Activated CD8-positive, alpha-beta memory T cell treated with anti-CD3 and anti-CD28 coated beads for 36 hours (primary cell): ENCODE measurements around the gene PARD6G. TPM values are rescaled to one million over a fixed set of nuclear protein-coding genes. Genes with fewer than 3 reads are reported as not detected.
"Not testable (repeated sequence)": the region's sequence is repeated elsewhere in the genome, so short reads cannot be mapped to it uniquely, and the experiment has no call there.

ENCODE experiments used
- CTCF ChIA-PET: fragments of 350-600 bp; sonication (Branson Sonifier 250); formaldehyde crosslinking; loops from one replicate; lab custom pipeline; 2021; ENCODE audit warnings: antibody characterized with exemption; lab: Charles Lee
- POLR2A ChIA-PET: fragments of 350-600 bp; sonication (Branson Sonifier 250); formaldehyde crosslinking; loops from one replicate; lab custom pipeline; 2021; ENCODE audit warnings: antibody characterized with exemption; lab: Charles Lee
- total RNA-seq, 2 experiments: library from RNA; stranded (reverse); gene quantifications; one replicate each; pipeline ENCODE4 v1.2.3, GENCODE V29; 2021

The PARD6G gene
- under 1 TPM; 0.38 to 0.72 TPM for total RNA-seq

DNA sequence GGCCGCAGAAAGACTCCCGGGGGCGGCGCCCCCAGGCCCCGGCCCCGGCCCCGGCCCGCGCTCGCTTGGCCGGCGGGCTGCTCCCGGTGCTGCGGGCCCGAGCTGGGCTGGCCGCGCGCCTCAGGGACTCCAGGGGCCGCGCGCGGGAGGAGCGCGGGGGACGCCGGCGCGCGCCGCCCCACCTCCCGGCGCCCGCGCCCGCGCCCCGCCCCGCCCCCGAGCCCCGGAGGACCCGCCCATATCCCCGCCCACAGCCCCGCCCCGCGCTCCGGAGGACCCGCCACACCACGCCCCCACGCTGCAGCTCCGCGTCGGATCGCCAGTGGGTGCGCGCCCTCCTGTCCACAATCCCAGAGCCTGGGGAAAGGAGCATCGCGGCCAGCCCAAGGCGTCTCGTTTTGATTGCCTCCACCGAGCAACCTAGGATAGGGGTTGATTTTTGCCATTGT is at the start of gene PARD6G:
PARD6G (minus strand) TSS at position 122 of the 449 bp plus-strand sequence. CDS start 166 bp downstream, outside the sequence.
- CTCF ChIA-PET, result interaction anchor here (1.1 kb wide), 1 partner anchor 90 kb away, joined by 3 read pairs; no protein-coding TSS in a partner anchor
- POLR2A ChIA-PET, result interaction anchor here (0.6 kb wide), 1 partner anchor 243 kb away, joined by 6 read pairs; no protein-coding TSS in a partner anchor

DNA sequence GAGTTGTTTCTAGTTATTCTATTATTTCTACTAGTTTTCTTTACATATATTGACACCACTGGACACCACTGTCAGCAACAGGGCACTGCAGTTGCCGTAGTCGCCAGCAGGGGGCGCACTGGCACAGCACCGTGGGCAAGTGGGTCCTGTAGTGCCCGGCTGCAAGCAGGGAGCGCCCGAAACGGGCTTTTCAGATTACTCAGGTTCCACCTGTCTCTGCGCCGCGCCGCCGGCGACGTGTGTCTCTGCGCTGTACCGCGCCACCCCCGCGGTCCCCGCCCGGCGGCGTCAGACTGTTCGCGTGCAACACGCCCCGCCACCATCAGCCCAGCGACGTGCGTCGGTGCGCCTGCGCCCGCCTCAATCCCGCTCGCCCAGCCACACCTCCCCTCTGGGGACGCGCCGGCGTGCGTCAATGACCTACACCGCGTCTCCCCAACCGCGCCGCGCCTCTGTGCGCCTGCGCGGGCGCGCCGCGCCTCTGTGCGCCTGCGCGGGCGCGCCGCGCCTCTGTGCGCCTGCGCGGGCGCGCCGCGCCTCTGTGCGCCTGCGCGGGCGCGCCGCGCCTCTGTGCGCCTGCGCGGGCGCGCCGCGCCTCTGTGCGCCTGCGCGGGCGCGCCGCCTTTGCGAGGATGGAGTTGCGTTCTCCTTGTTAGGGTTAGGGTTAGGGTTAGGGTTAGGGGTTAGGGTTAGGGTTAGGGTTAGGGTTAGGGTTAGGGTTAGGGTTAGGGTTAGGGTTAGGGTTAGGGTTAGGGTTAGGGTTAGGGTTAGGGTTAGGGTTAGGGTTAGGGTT is 15.1 kb upstream of the PARD6G start:
- POLR2A ChIA-PET, CTCF ChIA-PET: not testable (repeated sequence)

DNA sequence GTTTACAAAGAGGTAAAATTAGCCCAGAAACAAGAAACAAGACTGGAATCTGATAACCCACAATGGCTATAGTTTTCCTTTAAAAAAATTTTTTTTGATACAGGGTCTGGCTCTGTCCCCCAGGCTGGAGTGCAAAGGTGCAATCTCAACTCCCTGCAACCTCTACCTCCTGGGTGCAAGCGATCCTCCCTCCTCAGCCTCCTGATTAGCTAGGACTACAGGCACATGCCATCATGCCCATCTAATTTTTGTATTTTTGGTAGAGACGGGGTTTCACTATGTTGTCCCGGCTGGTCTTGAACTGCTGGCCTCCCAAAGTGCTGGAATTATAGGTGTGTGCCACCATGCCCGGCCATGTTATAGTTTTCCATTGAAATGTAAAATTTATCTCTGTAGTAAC is 12.3 kb upstream of the PARD6G start:
- ChIA-PET POLR2A (no interaction called here), CTCF (interaction anchor here (1.9 to 2.1 kb wide), 2 partner anchors 89 to 100 kb away, joined by 5 read pairs; no protein-coding TSS in a partner anchor)

DNA sequence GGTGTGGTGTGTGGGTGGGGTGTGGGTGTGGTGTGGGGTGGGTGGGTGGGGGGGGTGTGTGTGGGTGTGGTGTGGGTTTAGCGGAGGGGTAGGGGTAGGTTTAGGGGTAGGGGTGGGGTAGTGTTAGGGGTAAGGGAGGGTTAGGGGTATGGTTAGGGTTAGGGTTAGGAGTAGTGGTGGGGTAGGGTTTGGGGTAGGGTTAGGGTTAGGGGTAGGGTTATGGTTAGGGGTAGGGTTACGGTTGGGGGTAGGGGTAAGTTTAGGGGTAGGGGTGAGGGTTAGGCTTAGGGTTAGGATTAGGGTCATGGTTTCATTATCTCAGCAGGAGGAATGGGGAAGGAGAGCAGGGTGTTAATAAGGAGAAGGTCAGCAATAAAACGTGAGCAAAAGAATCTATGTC is 11.3 kb upstream of the PARD6G start:
- CTCF ChIA-PET, result interaction anchor here (1.0 to 2.1 kb wide), 4 partner anchors 58 to 99 kb away, joined by 3 to 5 read pairs (median 4); no protein-coding TSS in a partner anchor

GRCh38 chr18:80257579-80258543 is 10.5 kb upstream of the PARD6G start:
- CTCF ChIA-PET, result interaction anchor here (1.0 to 3.0 kb wide), 3 partner anchors 58 to 100 kb away, joined by 3 to 24 read pairs (median 3); no protein-coding TSS in a partner anchor
- POLR2A ChIA-PET, result not testable (repeated sequence)

More for the DNA sequence above, 11.3 kb upstream of the PARD6G start:
- POLR2A ChIA-PET, result no interaction called here

DNA sequence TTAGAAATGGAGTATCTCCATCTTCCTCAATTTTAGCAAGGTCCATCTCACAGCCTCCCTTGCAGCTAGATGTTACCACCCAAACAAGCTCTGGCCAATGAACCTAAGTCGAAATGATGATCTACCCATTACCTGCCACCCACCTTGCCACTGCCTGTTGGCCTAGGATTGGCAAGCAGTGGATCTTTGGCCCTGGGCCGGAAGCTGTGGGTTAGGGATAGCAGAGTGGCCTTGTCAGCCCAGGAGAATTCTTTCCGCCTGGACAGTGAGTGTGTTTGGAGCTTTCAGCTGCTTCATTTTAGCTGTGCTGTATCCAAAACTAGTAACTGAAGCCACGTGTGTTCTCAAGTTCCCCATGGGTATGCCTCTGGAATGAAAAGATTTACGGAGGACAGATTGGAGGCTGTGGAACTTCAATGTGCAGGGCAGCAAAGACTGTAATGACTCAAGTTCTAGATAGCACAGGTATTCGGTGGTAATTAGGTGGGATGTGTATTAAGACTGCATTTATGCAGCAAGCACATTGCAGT is 7.7 kb upstream of the PARD6G start:
- ChIA-PET CTCF (interaction anchor here (3.0 kb wide), 1 partner anchor 97 kb away, joined by 24 read pairs; no protein-coding TSS in a partner anchor), POLR2A (interaction anchor here (0.5 kb wide), 1 partner anchor 96 kb away, joined by 3 read pairs; no protein-coding TSS in a partner anchor)

DNA sequence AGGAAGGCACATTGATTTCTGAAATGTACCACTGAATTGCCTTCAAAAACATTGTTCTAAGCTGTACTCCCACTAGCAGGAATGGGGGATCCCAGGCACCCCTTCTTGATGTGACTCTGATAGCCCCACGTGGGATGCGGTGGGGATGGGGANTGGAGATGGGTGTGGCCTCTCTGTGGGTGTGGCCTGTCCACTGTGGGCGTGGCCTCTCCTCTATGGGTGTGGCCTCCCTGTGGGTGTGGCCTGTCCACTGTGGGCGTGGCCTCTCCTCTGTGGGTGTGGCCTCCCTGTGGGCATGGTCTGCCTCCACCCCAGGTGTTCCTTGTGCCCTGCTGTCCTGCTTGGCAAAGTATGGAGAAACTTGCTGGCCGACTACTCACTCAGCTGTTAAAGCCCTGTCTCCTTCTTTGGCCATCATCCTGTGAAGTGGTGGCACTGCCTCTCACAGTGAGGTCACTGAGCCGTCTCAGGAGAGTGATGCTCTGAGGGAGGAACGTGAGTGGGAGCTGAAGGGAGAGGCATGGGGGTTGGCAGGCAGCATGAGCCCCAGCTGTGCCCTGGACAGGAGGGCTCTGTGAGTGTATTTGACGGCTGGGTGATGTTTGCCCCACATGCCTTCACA is 6.7 kb upstream of the PARD6G start:
- POLR2A ChIA-PET, result no interaction called here
- CTCF ChIA-PET, result no interaction called here

DNA sequence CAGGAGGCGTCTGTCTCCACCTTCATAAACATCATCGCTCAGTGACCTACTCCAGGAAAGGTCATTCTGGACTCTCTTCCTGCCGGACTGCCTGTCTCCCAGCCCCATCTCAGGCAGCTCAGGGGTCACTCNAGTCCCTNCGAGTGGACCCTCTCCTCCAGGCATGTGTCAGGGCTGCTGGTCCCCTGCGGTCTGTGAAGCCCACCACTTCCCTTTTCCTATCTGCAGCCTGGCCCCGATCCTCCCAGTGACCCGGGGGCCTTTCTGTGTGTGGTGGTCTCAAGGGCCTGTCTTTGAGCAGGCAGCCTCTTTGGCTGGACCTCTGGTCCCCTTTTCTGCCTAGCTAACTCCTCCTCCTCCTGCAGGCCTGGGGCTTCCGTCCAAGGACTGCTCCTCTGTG is 5.9 kb upstream of the PARD6G start:
- ChIA-PET CTCF (no interaction called here), POLR2A (no interaction called here)

- POLR2A ChIA-PET, result no interaction called here
- CTCF ChIA-PET, result interaction anchor here (1.7 to 2.2 kb wide), 2 partner anchors 81 to 94 kb away, joined by 5 to 6 read pairs; no protein-coding TSS in a partner anchor
Observed at GRCh38 chr18:80252136-80252535, 4.8 kb upstream of the PARD6G start.

DNA sequence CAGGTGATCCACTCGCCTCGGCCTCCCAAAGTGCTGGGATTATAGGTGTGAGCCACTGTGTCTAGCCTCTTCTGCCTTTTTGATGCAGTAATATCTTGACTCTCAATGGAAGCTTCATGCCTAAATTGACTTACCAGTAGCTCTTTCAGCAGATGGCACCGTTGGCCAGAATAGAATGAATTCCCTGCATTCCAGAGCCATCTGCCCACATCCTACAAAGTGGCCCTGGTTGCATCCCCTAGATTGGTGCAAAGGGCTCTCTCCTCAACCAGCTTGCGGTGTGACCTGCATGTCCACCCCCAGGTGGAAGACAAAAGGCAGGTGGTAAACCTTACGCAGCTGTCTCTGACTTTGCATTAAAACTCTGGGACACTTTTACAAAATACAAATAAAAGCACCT is 4.4 kb upstream of the PARD6G start:
- CTCF ChIA-PET, result interaction anchor here (1.7 to 2.2 kb wide), 2 partner anchors 81 to 94 kb away, joined by 5 to 6 read pairs; no protein-coding TSS in a partner anchor
- POLR2A ChIA-PET, result no interaction called here

GRCh38 chr18:80250740-80251364 is 3.5 kb upstream of the PARD6G start:
- POLR2A ChIA-PET, result no interaction called here
- CTCF ChIA-PET, result interaction anchor here (1.7 to 2.2 kb wide), 2 partner anchors 80 to 93 kb away, joined by 5 to 6 read pairs; no protein-coding TSS in a partner anchor

DNA sequence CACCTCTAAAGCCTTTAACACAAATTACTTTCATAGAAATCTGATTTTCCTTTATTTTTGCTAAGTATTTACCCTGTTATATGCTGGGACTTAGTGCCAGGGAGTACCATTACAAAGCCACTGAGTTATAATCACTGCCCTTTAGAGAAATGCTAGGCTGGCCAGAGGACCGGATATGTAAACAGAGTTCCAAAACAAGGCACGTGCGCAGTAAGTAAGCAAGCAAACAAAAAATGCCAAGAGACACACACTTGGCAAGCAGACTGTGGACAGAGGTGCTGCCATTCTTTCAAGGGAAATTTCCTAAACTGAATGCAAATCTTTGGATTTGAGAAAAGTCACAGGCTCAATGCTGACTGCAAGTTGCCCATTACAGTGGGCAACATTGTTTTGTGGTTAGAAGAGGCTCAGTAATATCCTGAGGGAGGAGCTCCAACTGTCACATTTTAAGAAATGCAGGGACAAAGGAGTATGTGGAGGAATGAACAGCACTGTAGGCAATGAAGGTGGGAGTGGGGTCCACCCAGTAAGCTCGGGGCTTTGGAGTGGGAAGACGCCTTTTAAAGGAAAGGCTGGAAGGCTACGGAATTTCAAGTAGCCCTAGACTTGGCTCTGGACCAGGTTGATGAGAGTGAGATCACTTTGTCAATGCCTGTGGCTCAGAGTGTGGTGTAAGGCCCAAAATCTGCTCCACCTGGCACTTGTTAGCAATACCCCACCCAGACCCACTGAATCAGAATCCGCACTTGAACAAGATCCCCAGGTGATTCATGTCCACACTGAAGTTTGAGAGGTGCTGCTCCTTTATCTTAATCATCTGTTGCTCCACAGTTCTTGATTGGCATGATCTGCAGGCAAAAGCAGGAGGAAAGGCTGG is 2.1 kb upstream of the PARD6G start:
- ChIA-PET POLR2A (no interaction called here), CTCF (no interaction called here)

DNA sequence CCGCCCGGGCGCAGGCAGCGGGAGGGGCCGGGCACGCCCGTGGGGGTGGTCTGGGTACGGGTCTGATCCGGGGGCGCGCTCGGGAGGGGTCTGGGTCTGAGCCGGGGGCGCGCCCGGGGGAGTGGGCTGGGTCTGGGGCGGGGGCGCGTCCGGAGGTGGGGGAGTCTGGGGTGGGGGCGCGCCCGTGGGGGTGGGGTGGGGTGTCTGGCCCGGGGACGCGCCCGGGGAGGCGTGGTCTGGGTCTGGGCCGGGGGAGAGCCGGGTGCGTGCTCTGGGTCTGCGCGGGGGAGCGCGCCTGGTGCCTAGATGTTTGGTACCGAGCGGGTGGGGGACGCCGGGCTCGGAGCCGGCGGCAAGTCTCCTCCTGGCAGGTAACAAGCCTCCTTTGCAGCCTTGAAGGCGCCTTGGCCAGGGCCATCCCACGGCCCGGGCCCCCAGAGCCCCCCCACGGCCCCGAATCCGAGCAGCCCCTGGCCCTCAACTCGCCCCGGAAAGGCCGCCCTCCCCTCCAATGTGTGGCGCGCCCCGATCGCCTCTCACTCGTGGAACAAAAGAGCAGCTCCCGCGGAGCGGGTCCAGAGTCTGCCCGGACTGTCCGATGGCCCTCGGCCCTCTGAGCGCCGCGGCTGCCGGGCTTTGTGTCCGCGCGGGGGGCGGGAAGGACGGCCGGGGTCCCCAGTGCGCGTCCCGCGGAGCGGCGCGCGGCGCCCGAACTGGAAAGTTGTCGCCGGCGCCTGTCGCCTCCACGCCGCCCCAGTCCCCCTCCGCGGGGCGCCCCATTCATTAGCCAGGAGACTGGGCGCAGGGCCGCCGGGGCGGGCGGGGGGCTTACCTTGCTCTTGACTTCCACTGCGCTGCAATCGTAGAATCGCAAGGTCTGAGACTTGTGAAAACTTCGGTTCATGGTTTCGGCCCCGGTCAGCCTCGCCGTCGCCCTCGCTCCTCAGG is 595 bp downstream of the PARD6G start:
- ChIA-PET CTCF (no interaction called here), POLR2A (interaction anchor here (0.6 kb wide), 1 partner anchor 242 kb away, joined by 6 read pairs; no protein-coding TSS in a partner anchor)

- ChIA-PET CTCF (no interaction called here), POLR2A (no interaction called here)
Observed at GRCh38 chr18:80245781-80246444, 1.4 kb downstream of the PARD6G start.

DNA sequence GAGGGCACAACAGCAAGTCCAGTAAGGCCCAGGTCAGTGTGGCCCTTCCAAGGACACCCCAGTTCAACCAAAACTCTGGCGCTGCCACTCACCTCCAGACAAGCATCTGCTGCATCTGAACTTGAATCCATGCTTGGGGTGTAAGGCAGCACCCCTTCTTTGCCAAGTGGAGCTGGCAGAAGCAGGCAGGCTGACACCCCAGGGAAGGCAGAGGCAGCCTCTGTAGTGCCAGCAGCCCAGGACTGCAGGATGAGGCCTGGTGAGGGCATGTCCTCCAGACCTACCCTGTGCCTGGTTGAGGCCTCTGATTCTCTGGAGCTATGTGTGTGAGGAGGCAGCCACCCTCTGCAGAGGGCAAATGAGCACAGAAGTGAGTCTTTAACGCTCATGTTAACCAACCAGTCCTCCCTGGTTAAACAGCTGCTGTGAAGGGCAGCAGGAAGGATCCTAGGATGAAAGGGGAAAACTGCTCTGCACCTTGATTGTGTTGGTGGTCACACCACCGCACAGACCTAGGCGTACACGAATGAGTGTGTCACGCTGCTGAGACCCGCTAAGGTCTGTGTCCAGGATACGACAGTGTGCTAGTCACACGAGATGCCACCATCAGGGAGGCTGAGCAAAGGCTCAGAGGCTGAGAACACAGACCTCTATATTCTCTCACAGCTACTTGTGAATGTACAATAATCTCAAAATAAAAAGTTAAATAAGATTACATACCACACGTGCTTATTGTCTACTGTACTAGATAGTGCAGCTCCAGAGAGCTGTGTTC is 2.2 kb downstream of the PARD6G start:
- CTCF ChIA-PET, result interaction anchor here (2.0 kb wide), 1 partner anchor 74 kb away, joined by 5 read pairs; no protein-coding TSS in a partner anchor
- POLR2A ChIA-PET, result no interaction called here
